Gastroesophageal sphincter (tissue), 4 donors: ENCODE measurements around the gene GALR3. TPM values are rescaled to one million over a fixed set of nuclear protein-coding genes. Genes with fewer than 3 reads are reported as not detected.

Source experiments
- ATAC-seq: fragments of 150-250 bp; one replicate; pipeline ENCODE4 v1.9.1; 2016; ENCODE audit warnings: mild to moderate bottlenecking, moderate library complexity
- H3K27ac ChIP-seq, 4 donors: fragments of 200-600 bp; sonication (generic) in 3 of 4; 1 replicate in 3 of 4; 2 replicates in 1 of 4; pipeline ENCODE4 v1.5.1; 2016 to 2019
- H3K27me3 ChIP-seq: fragments of 200-600 bp; sonication (generic); one replicate; pipeline ENCODE4 v1.5.1; 2019
- H3K36me3 ChIP-seq, 2 donors: fragments of 200-600 bp; sonication (generic); one replicate each; pipeline ENCODE4 v1.5.1; 2019; ENCODE audit warnings: control low read depth in 1 of 2
- H3K4me1 ChIP-seq, 3 donors: fragments of 200-600 bp; sonication (generic); 1 replicate in 2 of 3; 2 replicates in 1 of 3; pipeline ENCODE4 v1.5.1; 2016 to 2019; ENCODE audit warnings: control low read depth in 2 of 3
- H3K4me3 ChIP-seq, 2 donors: fragments of 200-600 bp; sonication (generic); one replicate each; pipeline ENCODE4 v1.5.1; 2019; ENCODE audit warnings: mild to moderate bottlenecking in 1 of 2, moderate library complexity in 1 of 2
- H3K9me3 ChIP-seq, 3 donors: fragments of 200-600 bp; sonication (generic); one replicate each; pipeline ENCODE4 v1.5.1; 2017 to 2019; ENCODE audit warnings: control low read depth in 2 of 3
- CTCF ChIP-seq, 4 experiments: fragments of 200-600 bp in 2 of 4; fragments of 450-650 bp in 2 of 4; sonication (generic) in 1 of 4; IDR thresholded peaks; one replicate each; pipeline ENCODE4 v1.5.1; 2017 to 2019; ENCODE audit warnings: antibody characterized with exemption in 4 of 4, mild to moderate bottlenecking in 2 of 4, moderate library complexity in 2 of 4
- EP300 ChIP-seq: sonication (generic); formaldehyde crosslinking; IDR thresholded peaks from one replicate; pipeline ENCODE4 v1.6.1; 2017; ENCODE audit warnings: antibody characterized with exemption, mild to moderate bottlenecking
- POLR2A ChIP-seq, 2 donors: fragments of 450-650 bp; IDR thresholded peaks; one replicate each; pipeline ENCODE4 v1.6.1; 2017; ENCODE audit warnings: antibody characterized with exemption in 2 of 2, mild to moderate bottlenecking in 2 of 2, moderate library complexity in 1 of 2
- POLR2AphosphoS5 ChIP-seq: sonication (generic); formaldehyde crosslinking; IDR thresholded peaks from one replicate; pipeline ENCODE4 v1.6.1; 2017; ENCODE audit warnings: antibody characterized with exemption
- WGBS, 2 donors: methylation state at CpG; one replicate each; pipeline ENCODE4 v1.1.5; 2018; ENCODE audit warnings: low coverage in 1 of 2; 5-methylcytosine and 5-hydroxymethylcytosine counted together
- total RNA-seq, 4 donors: library from RNA; depleted of rRNA; stranded (reverse); fragments of >200 nt; gene quantifications; one replicate each; pipeline ENCODE4 v1.1.0, GENCODE V29; 2016

GALR3 gene
- total RNA-seq, 4 donors from 2014 or later: not detected

GRCh38 chr22:37846433-37846832, 23.3 kb downstream of the GALR3 start:
- H3K4me1 ChIP-seq: peaks cover 0 to 50% (median 13%) of the 10 kb centered on the region in 3 donors
- no peak overlapping the region for H3K27ac ChIP-seq
- H3K27me3 ChIP-seq: no peaks in the 10 kb centered on the region
- no peak overlapping the region for H3K4me3 ChIP-seq
- 89 to 100% methylated on average over 1 to 2 of the region's 2 CpGs for WGBS, 2 donors
- TF ChIP-seq EP300: no peak
- TF ChIP-seq POLR2AphosphoS5: no peak
- TF ChIP-seq CTCF (IDR thresholded peaks at IDR 0.05): no peak
- TF ChIP-seq POLR2A (IDR thresholded peaks at IDR 0.05): no peak
- no peak for ATAC-seq
- no peaks in the 10 kb centered on the region for H3K9me3 ChIP-seq
- H3K36me3 ChIP-seq: peaks cover 0 to 7% of the 10 kb centered on the region in 2 donors

GRCh38 chr22:37848587-37849088, 25.5 kb downstream of the GALR3 start:
- WGBS, 2 donors: 30 to 41% methylated on average over 17 to 24 of the region's 27 CpGs
- TF ChIP-seq POLR2AphosphoS5 (no peak), CTCF (IDR thresholded peaks at IDR 0.05) (no peak), EP300 (no peak), POLR2A (IDR thresholded peaks at IDR 0.05) (no peak)
- no peak for ATAC-seq

GRCh38 chr22:37849089-37849751, 26.0 kb downstream of the GALR3 start, which contains the start of gene EIF3L:
Gene EIF3L, plus strand, starts transcription at chr22:37849419. Its CDS starts 31 bp downstream, at chr22:37849450.
- no peaks in the 10 kb centered on the region for H3K27me3 ChIP-seq
- WGBS, 2 donors: 0% methylated on average over 5 to 13 of the region's 49 CpGs
- no peaks in the 10 kb centered on the region for H3K9me3 ChIP-seq
- peak; percentile 79 for ATAC-seq
- H3K4me1 ChIP-seq: peaks cover 0 to 52% (median 8%) of the 10 kb centered on the region in 3 donors
- H3K27ac ChIP-seq: peak within 1 kb of the TSS; percentile 57 to 94 (median 88)
- no peak for TF ChIP-seq EP300
- peak; percentile 77 for TF ChIP-seq POLR2AphosphoS5
- no peak for TF ChIP-seq CTCF (IDR thresholded peaks at IDR 0.05)
- TF ChIP-seq POLR2A (IDR thresholded peaks at IDR 0.05): peak in 1 of 2 donors; percentile 77
- peak within 1 kb of the TSS; percentile 65 to 69 for H3K4me3 ChIP-seq
- H3K36me3 ChIP-seq: peaks cover 0 to 33% of the 10 kb centered on the region in 2 donors

More at GRCh38 chr22:37848587-37849088, 25.5 kb downstream of the GALR3 start:
- Histone ChIP-seq H3K27me3 (no peaks in the 10 kb centered on the region), H3K9me3 (no peaks in the 10 kb centered on the region), H3K36me3 (peaks cover 0 to 28% of the 10 kb centered on the region in 2 donors), H3K4me3 (peak overlapping the region; percentile 65 to 69), H3K27ac (peak overlapping the region; percentile 57 to 94 (median 88)), H3K4me1 (peaks cover 0 to 48% (median 8%) of the 10 kb centered on the region in 3 donors)

- H3K36me3 ChIP-seq: peaks cover 0 to 49% of the 10 kb centered on the region in 2 donors
- peaks cover 0 to 68% (median 15%) of the 10 kb centered on the region in 3 donors for H3K4me1 ChIP-seq
- no peak overlapping the region for H3K27ac ChIP-seq
- TF ChIP-seq POLR2AphosphoS5: no peak
- no peak for TF ChIP-seq EP300
- TF ChIP-seq POLR2A (IDR thresholded peaks at IDR 0.05): no peak
- TF ChIP-seq CTCF (IDR thresholded peaks at IDR 0.05): no peak
- no peak overlapping the region for H3K4me3 ChIP-seq
- no peaks in the 10 kb centered on the region for H3K27me3 ChIP-seq
- no peaks in the 10 kb centered on the region for H3K9me3 ChIP-seq
- WGBS, 2 donors: 80 to 84% methylated on average over 4 of the region's 4 CpGs
- no peak for ATAC-seq
These were observed 27.6 kb downstream of the GALR3 start for GRCh38 chr22:37850801-37851200.

GRCh38 chr22:37852418-37852817, 29.2 kb downstream of the GALR3 start:
- 67 to 88% methylated on average over 4 to 5 of the region's 5 CpGs for WGBS, 2 donors
- no peak for ATAC-seq
- Histone ChIP-seq H3K36me3 (peaks cover 0 to 65% of the 10 kb centered on the region in 2 donors), H3K27me3 (no peaks in the 10 kb centered on the region), H3K4me1 (peaks cover 0 to 68% (median 15%) of the 10 kb centered on the region in 3 donors), H3K9me3 (no peaks in the 10 kb centered on the region), H3K4me3 (no peak overlapping the region), H3K27ac (no peak overlapping the region)
- TF ChIP-seq POLR2AphosphoS5 (no peak), POLR2A (IDR thresholded peaks at IDR 0.05) (no peak), EP300 (no peak), CTCF (IDR thresholded peaks at IDR 0.05) (no peak)
